ENCODE data around the gene UBR2. TPM values are rescaled to one million over a fixed set of nuclear protein-coding genes. Genes with fewer than 3 reads are reported as not detected.

UBR2 gene
- total and polyA plus RNA-seq, 2 of the 13 experiments (the other 11 are each of a cell fraction or from before 2014, with no cell fraction given) = 17.6 to 29.3 TPM

DNA sequence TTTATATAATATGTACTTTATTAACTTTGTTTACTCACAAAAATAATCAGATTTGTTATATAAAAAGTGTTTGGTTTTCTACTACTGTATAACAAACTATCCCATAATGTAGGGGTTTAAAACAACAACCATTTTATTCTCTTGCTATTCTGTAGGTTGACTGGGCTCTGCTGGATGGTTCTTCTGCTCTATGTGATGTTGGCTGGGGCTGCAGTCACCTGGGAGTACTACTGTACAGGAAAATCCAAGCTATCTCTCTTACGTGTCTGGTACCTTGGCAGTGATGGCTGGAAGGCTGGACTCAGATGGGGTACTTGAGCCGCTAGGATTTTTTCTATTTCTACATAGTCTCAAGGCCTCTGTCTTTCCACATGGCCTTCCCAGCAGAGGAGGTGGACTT lies 44.0 kb upstream of the UBR2 start:
- DNase-seq (ENCODE audit: low spot score) (no peak), FAIRE-seq (no peak), ATAC-seq (no peak)
- no peaks in the 10 kb centered on the region for H3K36me3 ChIP-seq (replicated peaks in 1 of 2; ENCODE audit: control insufficient read depth in 1 of 2, insufficient read depth in 2 of 2, low read length in 2 of 2)
- peaks cover 0 to 3% of the 10 kb centered on the region in 2 experiments; a peak in 2 of 5 replicates for H3K27me3 ChIP-seq (ENCODE audit: control insufficient read depth in 1 of 2, insufficient read depth in 2 of 2, low read length in 2 of 2)
- no peaks in the 10 kb centered on the region for H4K20me1 ChIP-seq (ENCODE audit: insufficient read depth, low read length)
- H3K9ac ChIP-seq (ENCODE audit: insufficient read depth, low read depth, low read length) = no peak overlapping the region
- TF ChIP-seq SRSF9 (IDR thresholded peaks at IDR 0.05; ENCODE audit: borderline replicate concordance, insufficient read depth, low read depth, low read length, poor library complexity, severe bottlenecking) (no peak), ZNF331 (CRISPR knock-in tag; IDR thresholded peaks at IDR 0.05) (peak; percentile 99), ZSCAN9 (CRISPR knock-in tag; IDR thresholded peaks at IDR 0.05; ENCODE audit: borderline replicate concordance) (no peak), MAFF (IDR thresholded peaks at IDR 0.05; ENCODE audit: low read depth, low read length) (no peak)
- BruUV-seq (replicated peaks) = no TSS peak
- WGBS (ENCODE audit: low lambda C conversion rate) = 67% methylated on average over 2 of the region's 2 CpGs
- intact Hi-C loops (cut with micrococcal nuclease; ENCODE audit: unreplicated experiment) = no loop called here
- POLR2A ChIA-PET = no interaction called here
- H3K79me2 ChIP-seq (ENCODE audit: insufficient read depth, low read length) = no peaks in the 10 kb centered on the region
- H2AFZ ChIP-seq (ENCODE audit: low read length) = no peak overlapping the region
- CTCF ChIA-PET (ENCODE audit: low intra/inter-chr PET ratio, low total read pairs) = no interaction called here
- in situ Hi-C loops (cut with HindIII; ENCODE audit: extremely low pct_ligation_motif_present, low pct_unique_long_range_greater_than_20kb) = no loop called here
- no peak overlapping the region for H3K4me3 ChIP-seq (replicated peaks in 1 of 3; ENCODE audit: insufficient read depth in 1 of 3, low read depth in 2 of 3, low read length in 3 of 3)
- no peak overlapping the region for H3K4me2 ChIP-seq (ENCODE audit: low read depth, low read length)
- H3K9me3 ChIP-seq (ENCODE audit: low read length) = peaks cover 8% of the 10 kb centered on the region; the same call in 1 of the 2 replicates
- H3K4me1 ChIP-seq (ENCODE audit: insufficient read depth, low read length) = no peaks in the 10 kb centered on the region
- H3K27ac ChIP-seq (ENCODE audit: extremely low read length, insufficient read depth, low read length) = no peak overlapping the region

DNA sequence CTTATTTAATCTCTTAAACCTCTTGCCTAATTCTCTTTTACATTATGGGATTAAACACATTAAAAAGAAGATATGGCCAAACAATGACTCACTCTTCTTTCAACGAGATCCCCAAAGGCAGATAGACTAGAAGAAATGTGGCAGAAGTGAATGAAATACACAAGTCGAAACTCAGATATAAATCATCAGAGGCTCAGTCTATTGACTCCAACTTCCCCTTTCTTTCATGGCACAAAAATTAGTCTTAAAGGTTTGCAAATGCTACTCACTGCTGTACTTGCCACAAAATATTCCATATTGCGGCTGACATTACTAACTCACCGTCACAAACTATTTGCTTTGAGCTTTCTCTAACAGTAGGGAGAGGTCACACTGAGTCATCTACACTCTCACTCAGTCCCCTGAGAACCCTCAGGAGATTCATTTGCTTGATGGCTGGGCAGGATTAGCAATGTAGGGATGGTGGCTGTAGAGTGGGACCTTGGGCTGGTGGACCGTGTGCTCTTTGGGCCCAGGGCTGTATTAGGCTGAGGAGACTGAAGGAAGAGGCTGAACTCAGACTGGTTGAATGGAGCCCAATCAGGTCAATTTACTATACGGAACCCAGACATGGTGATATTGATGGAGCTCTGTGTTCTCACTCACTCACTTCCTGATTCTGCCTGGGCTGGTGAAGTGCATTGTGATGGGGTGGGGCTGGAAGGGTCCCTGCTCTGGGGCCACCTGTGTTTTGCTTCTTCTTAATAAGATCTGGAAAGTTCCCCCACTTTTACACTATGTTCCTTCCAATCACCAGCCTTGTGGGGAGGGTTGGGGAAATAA lies 42.8 kb upstream of the UBR2 start:
- TF ChIP-seq, protein P1, sequence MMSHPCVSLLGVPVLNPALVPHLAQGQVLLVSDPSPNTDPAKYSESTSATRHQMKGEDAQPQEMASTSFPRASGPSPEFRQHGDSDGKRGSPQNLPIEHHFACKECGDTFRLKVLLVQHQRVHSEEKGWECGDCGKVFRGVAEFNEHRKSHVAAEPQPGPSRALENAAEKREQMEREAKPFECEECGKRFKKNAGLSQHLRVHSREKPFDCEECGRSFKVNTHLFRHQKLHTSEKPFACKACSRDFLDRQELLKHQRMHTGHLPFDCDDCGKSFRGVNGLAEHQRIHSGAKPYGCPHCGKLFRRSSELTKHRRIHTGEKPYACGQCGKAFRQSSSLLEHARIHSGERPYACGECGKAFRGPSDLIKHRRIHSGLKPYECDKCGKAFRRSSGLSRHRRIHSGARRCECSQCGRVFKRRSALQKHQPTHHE (CRISPR knock-in tag; IDR thresholded peaks at IDR 0.05; ENCODE audit: borderline replicate concordance) = no peak
- TF ChIP-seq ZBTB8A (CRISPR knock-in tag; IDR thresholded peaks at IDR 0.05; ENCODE audit: borderline replicate concordance, low read depth) (no peak), FOSL2 (CRISPR knock-in tag; IDR thresholded peaks at IDR 0.05) (no peak), ZNF782 (CRISPR knock-in tag; IDR thresholded peaks at IDR 0.05; ENCODE audit: borderline replicate concordance) (no peak), FOSL1 (CRISPR knock-in tag; IDR thresholded peaks at IDR 0.05; ENCODE audit: borderline replicate concordance) (no peak)
- intact Hi-C loops (cut with micrococcal nuclease; ENCODE audit: unreplicated experiment) (no loop called here), in situ Hi-C loops (cut with HindIII; ENCODE audit: extremely low pct_ligation_motif_present, low pct_unique_long_range_greater_than_20kb) (no loop called here)
- no peaks in the 10 kb centered on the region for H3K4me1 ChIP-seq (ENCODE audit: insufficient read depth, low read length)
- no peak overlapping the region for H3K9ac ChIP-seq (ENCODE audit: insufficient read depth, low read depth, low read length)
- H3K4me2 ChIP-seq (ENCODE audit: low read depth, low read length) = no peak overlapping the region
- no peak overlapping the region for H3K4me3 ChIP-seq (replicated peaks in 1 of 3; ENCODE audit: insufficient read depth in 1 of 3, low read depth in 2 of 3, low read length in 3 of 3)
- no peaks in the 10 kb centered on the region for H3K36me3 ChIP-seq (replicated peaks in 1 of 2; ENCODE audit: control insufficient read depth in 1 of 2, insufficient read depth in 2 of 2, low read length in 2 of 2)
- ChIA-PET POLR2A (no interaction called here), CTCF (ENCODE audit: low intra/inter-chr PET ratio, low total read pairs) (no interaction called here)
- H3K9me3 ChIP-seq (ENCODE audit: low read length) = peaks cover 8% of the 10 kb centered on the region; the same call in 1 of the 2 replicates
- H3K27ac ChIP-seq (ENCODE audit: extremely low read length, insufficient read depth, low read length) = no peak overlapping the region
- 42% methylated on average over 6 of the region's 6 CpGs for WGBS (ENCODE audit: low lambda C conversion rate)
- BruUV-seq (replicated peaks) = no TSS peak
- FAIRE-seq (no peak), ATAC-seq (no peak), DNase-seq (ENCODE audit: low spot score) (no peak)
- no peaks in the 10 kb centered on the region for H4K20me1 ChIP-seq (ENCODE audit: insufficient read depth, low read length)
- no peaks in the 10 kb centered on the region for H3K79me2 ChIP-seq (ENCODE audit: insufficient read depth, low read length)
- H2AFZ ChIP-seq (ENCODE audit: low read length) = no peak overlapping the region
- H3K27me3 ChIP-seq (ENCODE audit: control insufficient read depth in 1 of 2, insufficient read depth in 2 of 2, low read length in 2 of 2) = no peaks in the 10 kb centered on the region; a peak in 1 of 5 replicates
